Right lobe of liver (tissue), 6 donors: ENCODE data around the gene FBXO31. TPM values are rescaled to one million over a fixed set of nuclear protein-coding genes. Genes with fewer than 3 reads are reported as not detected.
A peak's percentile ranks its signal among the peaks of the same experiment; 100 is the strongest.

Source experiments
- ATAC-seq, 4 donors: fragments of 200-7000 bp; cut with Tn5 transposase; one replicate each; pipeline ENCODE4 v1.9.1; 2020; ENCODE audit warnings: mild to moderate bottlenecking in 4 of 4, moderate library complexity in 4 of 4
- DNase-seq, 3 donors: peaks; one replicate each; pipeline ENCODE4 v3.0.0-alpha.2; 2020
- H3K27ac ChIP-seq, 3 donors: fragments of 200-600 bp; one replicate each; pipeline ENCODE4 v1.8.0; 2022
- H3K27me3 ChIP-seq, 2 donors: fragments of 200-600 bp; one replicate each; pipeline ENCODE4 v1.8.0; 2022
- H3K36me3 ChIP-seq, 4 donors: fragments of 200-600 bp; sonication (generic) in 1 of 4; one replicate each; pipeline versions ENCODE4 v1.5.1 to v1.8.0; 2017 to 2022; ENCODE audit warnings: control low read depth in 1 of 4
- H3K4me1 ChIP-seq, 4 donors: fragments of 200-600 bp; sonication (generic) in 1 of 4; one replicate each; pipeline versions ENCODE4 v1.5.1 to v1.8.0; 2017 to 2022; ENCODE audit warnings: control low read depth in 1 of 4
- H3K4me3 ChIP-seq, 3 donors: fragments of 200-600 bp; one replicate each; pipeline ENCODE4 v1.8.0; 2022
- H3K9me3 ChIP-seq, 4 donors: fragments of 200-600 bp; sonication (generic) in 1 of 4; one replicate each; pipeline versions ENCODE4 v1.5.1 to v1.8.0; 2017 to 2022; ENCODE audit warnings: control low read depth in 1 of 4
- POLR2A ChIP-seq: fragments of 450-650 bp; IDR thresholded peaks from one replicate; pipeline ENCODE4 v1.6.1; 2017; ENCODE audit warnings: antibody characterized with exemption, mild to moderate bottlenecking
- WGBS: methylation state at CpG from one replicate; pipeline ENCODE4 v1.1.6; 2018; ENCODE audit warnings: low coverage, low lambda C conversion rate; ENCODE audit not compliant: insufficient coverage; ENCODE audit errors: missing lambda C conversion rate; 5-methylcytosine and 5-hydroxymethylcytosine counted together
- intact Hi-C, 2 donors: fragments of 100-400 bp; cut with DNase I; formaldehyde crosslinking; loops; one replicate each; pipeline versions ENCODE4 v1.11.2 to v1.14.1; 2022
- long read RNA-seq: library from polyadenylated mRNA; unstranded; transcript quantifications from one replicate; pipeline ENCODE4 v2.0.0, GENCODE V29; 2019
- total RNA-seq, 6 experiments: library from RNA; depleted of rRNA in 2 of 6; stranded (reverse); fragments of >200 nt in 2 of 6; fragmentation: NEBNext Ultra II Directional in 3 of 6; extraction: Animal tissue kit (Norgen Biotek cat#: 25700) in 3 of 6; gene quantifications; one replicate each; pipeline versions ENCODE4 v1.1.0 to v1.2.4, GENCODE V29; 2016 to 2023
- TF ChIP-seq, protein P1 (sequence below), 4 donors: fragments of 200-600 bp in 3 of 4; fragments of 450-650 bp in 1 of 4; IDR thresholded peaks; one replicate each; pipeline versions ENCODE4 v1.5.1 to v1.8.0; 2016 to 2022; ENCODE audit warnings: antibody characterized with exemption in 4 of 4, mild to moderate bottlenecking in 2 of 4
- donor health status: DM: no; HTN: yes; CAD: no.
- donor health status: DM: no; HTN: no; CAD: no.
- donor health status: DM: no; HTN: no; CAD: no.
- donor health status: DM: no; HTN: yes; CAD: no.
- donor health status: DM: no; HTN: yes; CAD: no.

FBXO31 gene, protein sequence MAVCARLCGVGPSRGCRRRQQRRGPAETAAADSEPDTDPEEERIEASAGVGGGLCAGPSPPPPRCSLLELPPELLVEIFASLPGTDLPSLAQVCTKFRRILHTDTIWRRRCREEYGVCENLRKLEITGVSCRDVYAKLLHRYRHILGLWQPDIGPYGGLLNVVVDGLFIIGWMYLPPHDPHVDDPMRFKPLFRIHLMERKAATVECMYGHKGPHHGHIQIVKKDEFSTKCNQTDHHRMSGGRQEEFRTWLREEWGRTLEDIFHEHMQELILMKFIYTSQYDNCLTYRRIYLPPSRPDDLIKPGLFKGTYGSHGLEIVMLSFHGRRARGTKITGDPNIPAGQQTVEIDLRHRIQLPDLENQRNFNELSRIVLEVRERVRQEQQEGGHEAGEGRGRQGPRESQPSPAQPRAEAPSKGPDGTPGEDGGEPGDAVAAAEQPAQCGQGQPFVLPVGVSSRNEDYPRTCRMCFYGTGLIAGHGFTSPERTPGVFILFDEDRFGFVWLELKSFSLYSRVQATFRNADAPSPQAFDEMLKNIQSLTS
- 10 to 100 TPM; 20.6 to 56.9 (median 31.1) TPM for total RNA-seq
- long read RNA-seq, partial matches to known transcripts = 1 of 2 reads
- long read RNA-seq, other reads (novel, unspliced or antisense) = 1 of 2 reads

DNA sequence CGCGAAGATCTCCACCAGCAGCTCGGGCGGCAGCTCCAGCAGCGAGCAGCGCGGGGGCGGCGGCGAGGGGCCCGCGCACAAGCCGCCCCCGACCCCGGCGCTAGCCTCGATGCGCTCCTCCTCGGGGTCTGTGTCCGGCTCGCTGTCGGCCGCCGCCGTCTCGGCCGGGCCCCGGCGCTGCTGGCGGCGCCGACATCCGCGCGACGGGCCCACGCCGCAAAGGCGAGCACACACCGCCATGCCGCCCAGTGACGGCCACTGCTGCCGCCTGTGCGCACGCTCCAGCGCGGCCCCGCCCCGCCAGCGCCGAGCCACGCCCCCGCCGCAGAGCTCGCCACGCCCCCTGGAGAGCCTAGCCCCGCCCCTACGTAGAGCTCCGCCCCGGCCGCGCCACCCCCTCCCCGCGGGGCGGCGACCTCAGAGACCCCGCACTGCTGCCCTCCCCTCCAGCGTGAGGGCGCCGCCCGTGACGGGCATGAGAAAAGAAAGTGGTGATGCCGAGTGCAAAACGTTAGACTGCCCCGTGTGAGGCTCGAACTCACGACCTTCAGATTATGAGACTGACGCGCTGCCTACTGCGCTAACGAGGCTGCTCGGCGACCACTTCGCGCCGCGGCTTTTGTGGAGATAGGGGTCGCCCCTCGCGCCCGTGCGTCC, at the start of gene FBXO31:
Gene FBXO31, minus strand, starts transcription at position 272 of the 657 bp plus-strand sequence. Its CDS starts 32 bp downstream, at position 240.
- peak; percentile 96 for TF ChIP-seq POLR2A
- TF ChIP-seq, protein P1, sequence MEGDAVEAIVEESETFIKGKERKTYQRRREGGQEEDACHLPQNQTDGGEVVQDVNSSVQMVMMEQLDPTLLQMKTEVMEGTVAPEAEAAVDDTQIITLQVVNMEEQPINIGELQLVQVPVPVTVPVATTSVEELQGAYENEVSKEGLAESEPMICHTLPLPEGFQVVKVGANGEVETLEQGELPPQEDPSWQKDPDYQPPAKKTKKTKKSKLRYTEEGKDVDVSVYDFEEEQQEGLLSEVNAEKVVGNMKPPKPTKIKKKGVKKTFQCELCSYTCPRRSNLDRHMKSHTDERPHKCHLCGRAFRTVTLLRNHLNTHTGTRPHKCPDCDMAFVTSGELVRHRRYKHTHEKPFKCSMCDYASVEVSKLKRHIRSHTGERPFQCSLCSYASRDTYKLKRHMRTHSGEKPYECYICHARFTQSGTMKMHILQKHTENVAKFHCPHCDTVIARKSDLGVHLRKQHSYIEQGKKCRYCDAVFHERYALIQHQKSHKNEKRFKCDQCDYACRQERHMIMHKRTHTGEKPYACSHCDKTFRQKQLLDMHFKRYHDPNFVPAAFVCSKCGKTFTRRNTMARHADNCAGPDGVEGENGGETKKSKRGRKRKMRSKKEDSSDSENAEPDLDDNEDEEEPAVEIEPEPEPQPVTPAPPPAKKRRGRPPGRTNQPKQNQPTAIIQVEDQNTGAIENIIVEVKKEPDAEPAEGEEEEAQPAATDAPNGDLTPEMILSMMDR (IDR thresholded peaks at IDR 0.05) = peak in 1 of 4 donors; percentile 5
- Histone ChIP-seq H3K27me3 (no peaks in the 10 kb centered on the region), H3K4me1 (peaks cover 0 to 43% (median 19%) of the 10 kb centered on the region in 4 donors), H3K36me3 (no peaks in the 10 kb centered on the region), H3K27ac (peak within 1 kb of the TSS; percentile 68 to 85 (median 80)), H3K9me3 (no peaks in the 10 kb centered on the region), H3K4me3 (peak within 1 kb of the TSS; percentile 56 to 85 (median 73))
- DNase-seq (peak; percentile 91 to 93 (median 91)), ATAC-seq (peak; percentile 69 to 83 (median 75))
- WGBS = 0% methylated on average over 19 of the region's 92 CpGs
- intact Hi-C loops = no loop called here

DNA sequence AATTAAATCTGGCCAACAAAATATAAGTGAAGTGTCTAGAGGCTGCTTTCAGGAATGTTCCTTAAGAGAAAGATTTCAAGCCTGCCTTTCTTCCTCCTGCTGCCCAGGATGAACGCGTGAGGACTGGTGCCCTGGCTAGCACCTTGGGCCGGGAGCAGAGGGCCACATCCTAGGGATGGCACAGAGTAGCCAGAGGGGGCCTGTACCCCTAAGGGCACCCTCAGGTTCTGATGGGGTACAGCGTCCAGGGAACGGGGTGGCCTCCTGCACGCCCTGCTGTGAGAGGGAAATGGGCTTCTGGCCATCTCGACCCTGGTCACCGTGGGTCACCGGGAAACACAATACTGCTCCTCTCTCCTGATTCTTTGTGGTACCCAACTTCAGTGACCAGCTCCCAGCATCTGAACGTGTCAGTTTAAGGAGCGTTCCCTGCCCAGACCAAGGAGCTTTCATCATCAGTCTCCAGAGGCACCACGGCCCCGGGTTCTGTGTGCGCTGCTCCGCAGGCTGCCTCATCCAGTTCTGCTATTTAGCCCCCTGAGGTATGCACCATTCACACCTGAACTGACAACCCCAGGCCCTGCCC, 48.8 kb upstream of the FBXO31 start:
- ATAC-seq (no peak), DNase-seq (peak in 1 of 3 donors; percentile 11)
- H3K36me3 ChIP-seq = peaks cover 0 to 29% (median 8%) of the 10 kb centered on the region in 4 donors
- H3K9me3 ChIP-seq = no peaks in the 10 kb centered on the region
- H3K4me3 ChIP-seq = no peak overlapping the region
- no peak for TF ChIP-seq POLR2A
- TF ChIP-seq, protein P1 (IDR thresholded peaks at IDR 0.05) = no peak
- intact Hi-C loops = no loop called here
- H3K27me3 ChIP-seq = no peaks in the 10 kb centered on the region
- H3K27ac ChIP-seq = no peak overlapping the region
- H3K4me1 ChIP-seq = peaks cover 0 to 7% (median 0%) of the 10 kb centered on the region in 4 donors
- 87% methylated on average over 3 of the region's 15 CpGs for WGBS

DNA sequence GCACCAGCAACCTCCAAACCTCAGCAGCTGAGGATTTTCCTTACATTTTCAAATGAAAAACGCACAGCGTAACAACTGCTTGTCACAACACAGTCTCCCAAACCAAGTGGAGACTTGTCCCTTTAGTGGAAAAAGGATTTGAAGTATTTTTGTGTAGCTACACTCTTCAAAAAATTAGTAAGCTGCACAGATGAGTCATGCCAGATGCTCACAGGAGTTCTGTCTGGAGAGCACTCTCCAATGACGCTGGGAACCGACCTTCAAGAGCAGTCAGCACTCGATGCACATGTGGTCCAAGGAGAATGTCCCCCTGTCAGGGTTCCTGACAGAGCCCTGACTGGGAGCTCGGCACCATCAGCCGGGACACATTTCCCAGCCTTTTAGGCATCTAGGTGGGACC, 48.4 kb upstream of the FBXO31 start:
- Histone ChIP-seq H3K4me1 (peaks cover 0 to 7% (median 0%) of the 10 kb centered on the region in 4 donors), H3K4me3 (no peak overlapping the region), H3K27me3 (no peaks in the 10 kb centered on the region), H3K27ac (no peak overlapping the region), H3K36me3 (peaks cover 0 to 33% (median 8%) of the 10 kb centered on the region in 4 donors), H3K9me3 (no peaks in the 10 kb centered on the region)
- no peak for DNase-seq
- no peak for TF ChIP-seq POLR2A
- TF ChIP-seq, protein P1 (IDR thresholded peaks at IDR 0.05) = no peak
- 73% methylated on average over 3 of the region's 7 CpGs for WGBS
- intact Hi-C loops = no loop called here
- ATAC-seq = no peak

DNA sequence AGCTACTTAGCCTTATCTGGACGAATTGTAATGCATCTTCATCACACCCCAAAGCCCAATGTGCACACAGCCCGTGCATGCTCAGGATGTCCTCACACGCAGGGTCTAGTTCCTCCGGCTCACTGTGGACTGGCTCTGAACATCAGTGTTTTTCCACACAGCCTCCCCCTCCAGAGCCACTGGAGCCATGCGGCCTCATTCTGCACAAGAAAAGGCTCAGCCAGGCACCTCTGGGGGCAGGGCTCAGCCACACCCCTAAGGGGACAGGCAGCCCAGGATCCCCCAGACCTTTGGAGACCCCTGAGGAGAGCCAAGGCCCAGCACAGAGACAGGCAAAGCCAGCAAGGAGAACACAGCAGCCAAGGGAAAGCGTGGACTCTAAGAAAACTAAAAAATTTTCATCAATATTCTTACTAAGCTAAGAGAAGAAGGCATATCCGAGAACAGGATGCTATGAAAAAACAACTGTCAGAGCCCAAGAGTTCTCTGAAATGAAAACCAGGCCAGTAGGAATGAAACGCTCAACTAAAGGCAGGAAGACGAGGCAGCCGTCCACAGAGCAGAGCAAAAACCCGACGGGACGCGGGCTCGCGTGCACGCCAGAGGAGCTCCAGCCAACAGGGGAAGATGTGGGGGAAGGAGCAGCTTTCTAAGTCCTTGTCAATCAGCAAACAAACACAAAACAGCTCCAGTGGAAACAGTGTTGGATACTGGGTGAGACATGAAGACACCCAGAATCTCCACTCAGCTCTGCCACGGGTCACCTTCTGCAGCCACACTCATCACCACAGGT, 43.0 kb upstream of the FBXO31 start:
- ATAC-seq (no peak), DNase-seq (peak in 1 of 3 donors; percentile 35)
- no peak for TF ChIP-seq POLR2A
- TF ChIP-seq, protein P1 (IDR thresholded peaks at IDR 0.05) = no peak
- Histone ChIP-seq H3K36me3 (peaks cover 0 to 47% (median 17%) of the 10 kb centered on the region in 4 donors), H3K4me1 (no peaks in the 10 kb centered on the region), H3K9me3 (no peaks in the 10 kb centered on the region), H3K27me3 (no peaks in the 10 kb centered on the region), H3K4me3 (no peak overlapping the region), H3K27ac (no peak overlapping the region)
- intact Hi-C loops = no loop called here
- WGBS = 74% methylated on average over 12 of the region's 18 CpGs
